Neural cell (in vitro differentiated cells): ENCODE data around the gene MREG. TPM values are rescaled to one million over a fixed set of nuclear protein-coding genes. Genes with fewer than 3 reads are reported as not detected.

Experiments
- H2AFZ ChIP-seq: fragments of 200-600, 300-800 bp; sonication (generic), shearing (Covaris generic); 2 replicates; pipeline ENCODE4 v1.6.0; 2014; ENCODE audit warnings: low read depth, mild to moderate bottlenecking, antibody characterized with exemption, low read length, moderate library complexity
- H3F3A ChIP-seq: fragments of 200-600 bp; shearing (Covaris generic); 2 replicates; pipeline ENCODE4 v1.6.1; 2016; ENCODE audit warnings: mild to moderate bottlenecking, moderate library complexity, mixed read lengths, antibody characterized with exemption, low read length; ENCODE audit not compliant: insufficient read depth, poor library complexity, severe bottlenecking
- H3K27ac ChIP-seq: fragments of 200-600, 300-800 bp; sonication (generic), shearing (Covaris generic); 2 replicates; pipeline ENCODE4 v1.5.1; 2014; ENCODE audit warnings: mild to moderate bottlenecking, low read length, moderate library complexity
- H3K27me3 ChIP-seq: fragments of 300-800, 200-600 bp; sonication (generic), shearing (Covaris generic); 2 replicates; pipeline ENCODE4 v1.6.0; 2014; ENCODE audit warnings: mild to moderate bottlenecking, low read depth, low read length, moderate library complexity; ENCODE audit not compliant: insufficient read depth
- H3K36me3 ChIP-seq: fragments of 300-800, 200-600 bp; sonication (generic), shearing (Covaris generic); 2 replicates; pipeline ENCODE4 v1.5.1; 2014; ENCODE audit warnings: mild to moderate bottlenecking, antibody characterized with exemption, low read length, moderate library complexity; ENCODE audit not compliant: insufficient read depth
- H3K4me2 ChIP-seq: fragments of 300-800, 200-600 bp; sonication (generic), shearing (Covaris generic); 2 replicates; pipeline ENCODE4 v1.6.0; 2014; ENCODE audit warnings: mild to moderate bottlenecking, low read length
- H3K4me3 ChIP-seq: fragments of 300-800, 200-600 bp; sonication (generic), shearing (Covaris generic); 2 replicates; pipeline ENCODE4 v1.5.1; 2014; ENCODE audit warnings: mild to moderate bottlenecking, low read length, moderate library complexity
- H3K79me2 ChIP-seq: fragments of 200-600 bp; shearing (Covaris generic); replicated peaks from 2 replicates; pipeline ENCODE4 v1.6.0; 2014; ENCODE audit warnings: mild to moderate bottlenecking, low read length, moderate library complexity; ENCODE audit not compliant: insufficient read depth
- H3K9ac ChIP-seq: fragments of 300-800, 200-600 bp; sonication (generic), shearing (Covaris generic); 2 replicates; pipeline ENCODE4 v1.6.1; 2016; ENCODE audit warnings: mild to moderate bottlenecking, low read length, mixed read lengths
- H3K9me2 ChIP-seq: fragments of 200-600 bp; shearing (Covaris generic); 2 replicates; pipeline ENCODE4 v1.6.1; 2016; ENCODE audit warnings: mild to moderate bottlenecking, low read length, mixed read lengths; ENCODE audit not compliant: insufficient read depth
- H3K9me3 ChIP-seq: fragments of 200-600, 300-800 bp; sonication (generic), shearing (Covaris generic); 2 replicates; pipeline ENCODE4 v1.6.1; 2016; ENCODE audit warnings: mild to moderate bottlenecking, mixed run types, low read length, moderate library complexity, mixed read lengths
- H4K20me1 ChIP-seq: fragments of 200-600 bp; shearing (Covaris generic); 2 replicates; pipeline ENCODE4 v1.6.1; 2016; ENCODE audit warnings: mild to moderate bottlenecking, mixed run types; ENCODE audit not compliant: insufficient read depth
- CTCF ChIP-seq: fragments of 450-650 bp; IDR thresholded peaks from 2 replicates; pipeline ENCODE4 v1.5.1; 2014; ENCODE audit warnings: antibody characterized with exemption, mild to moderate bottlenecking, moderate library complexity; ENCODE audit not compliant: poor library complexity, severe bottlenecking
- EP300 ChIP-seq: fragments of 450-650 bp; conservative IDR thresholded peaks from 2 replicates; pipeline ENCODE4 v1.6.1; 2014; ENCODE audit warnings: antibody characterized with exemption, mild to moderate bottlenecking, moderate library complexity; ENCODE audit not compliant: poor library complexity, severe bottlenecking
- EZH2 ChIP-seq: fragments of 200-600, 300-800 bp; shearing (Covaris generic), sonication (generic); IDR thresholded peaks from 2 replicates; pipeline ENCODE4 v1.6.1; 2014; ENCODE audit warnings: antibody characterized with exemption, low read length, borderline replicate concordance, mild to moderate bottlenecking; ENCODE audit not compliant: insufficient read depth, poor library complexity, severe bottlenecking
- MXI1 ChIP-seq: fragments of 450-650 bp; conservative IDR thresholded peaks from 2 replicates; pipeline ENCODE4 v1.6.1; 2014; ENCODE audit warnings: antibody characterized with exemption, mild to moderate bottlenecking; ENCODE audit not compliant: poor library complexity, severe bottlenecking
- POLR2AphosphoS5 ChIP-seq: IDR thresholded peaks from 2 replicates; pipeline ENCODE4 v1.6.1; 2012
- RAD21 ChIP-seq: fragments of 450-650 bp; conservative IDR thresholded peaks from 2 replicates; pipeline ENCODE4 v1.6.1; 2014; ENCODE audit warnings: antibody characterized with exemption, mild to moderate bottlenecking, moderate library complexity
- SMC3 ChIP-seq: fragments of 450-650 bp; conservative IDR thresholded peaks from 2 replicates; pipeline ENCODE4 v1.6.1; 2014; ENCODE audit warnings: antibody characterized with exemption, mild to moderate bottlenecking, moderate library complexity; ENCODE audit not compliant: poor library complexity
- TAF1 ChIP-seq: IDR thresholded peaks from 2 replicates; pipeline ENCODE4 v1.6.1; 2012; ENCODE audit warnings: low read depth
- polyA plus RNA-seq: library from polyadenylated mRNA; depleted of rRNA; stranded (reverse); fragments of >200 nt; gene quantifications from 2 replicates; pipeline ENCODE4 v1.2.3, GENCODE V29; 2014
- TF ChIP-seq, protein P1 (sequence below): IDR thresholded peaks from 2 replicates; pipeline ENCODE4 v1.6.1; 2012; ENCODE audit warnings: borderline replicate concordance

MREG gene
- polyA plus RNA-seq, 1 donor from 2014 or later: 9.1 TPM

GRCh38 chr2:215901796-215902195 lies 111.6 kb downstream of the MREG start:
- Histone ChIP-seq H3K79me2 (no peaks in the 10 kb centered on the region), H3K27ac (no peak overlapping the region), H3K9me2 (no peaks in the 10 kb centered on the region), H3K4me3 (no peak overlapping the region), H3K9me3 (no peaks in the 10 kb centered on the region), H4K20me1 (no peaks in the 10 kb centered on the region), H3K4me2 (no peak overlapping the region), H2AFZ (no peak overlapping the region), H3K9ac (no peak overlapping the region), H3F3A (no peaks in the 10 kb centered on the region), H3K27me3 (no peaks in the 10 kb centered on the region), H3K36me3 (no peaks in the 10 kb centered on the region)
- TF ChIP-seq EZH2 (no peak), RAD21 (no peak), EP300 (no peak), CTCF (no peak), MXI1 (no peak), SMC3 (no peak), TAF1 (no peak), POLR2AphosphoS5 (no peak)
- TF ChIP-seq, protein P1, sequence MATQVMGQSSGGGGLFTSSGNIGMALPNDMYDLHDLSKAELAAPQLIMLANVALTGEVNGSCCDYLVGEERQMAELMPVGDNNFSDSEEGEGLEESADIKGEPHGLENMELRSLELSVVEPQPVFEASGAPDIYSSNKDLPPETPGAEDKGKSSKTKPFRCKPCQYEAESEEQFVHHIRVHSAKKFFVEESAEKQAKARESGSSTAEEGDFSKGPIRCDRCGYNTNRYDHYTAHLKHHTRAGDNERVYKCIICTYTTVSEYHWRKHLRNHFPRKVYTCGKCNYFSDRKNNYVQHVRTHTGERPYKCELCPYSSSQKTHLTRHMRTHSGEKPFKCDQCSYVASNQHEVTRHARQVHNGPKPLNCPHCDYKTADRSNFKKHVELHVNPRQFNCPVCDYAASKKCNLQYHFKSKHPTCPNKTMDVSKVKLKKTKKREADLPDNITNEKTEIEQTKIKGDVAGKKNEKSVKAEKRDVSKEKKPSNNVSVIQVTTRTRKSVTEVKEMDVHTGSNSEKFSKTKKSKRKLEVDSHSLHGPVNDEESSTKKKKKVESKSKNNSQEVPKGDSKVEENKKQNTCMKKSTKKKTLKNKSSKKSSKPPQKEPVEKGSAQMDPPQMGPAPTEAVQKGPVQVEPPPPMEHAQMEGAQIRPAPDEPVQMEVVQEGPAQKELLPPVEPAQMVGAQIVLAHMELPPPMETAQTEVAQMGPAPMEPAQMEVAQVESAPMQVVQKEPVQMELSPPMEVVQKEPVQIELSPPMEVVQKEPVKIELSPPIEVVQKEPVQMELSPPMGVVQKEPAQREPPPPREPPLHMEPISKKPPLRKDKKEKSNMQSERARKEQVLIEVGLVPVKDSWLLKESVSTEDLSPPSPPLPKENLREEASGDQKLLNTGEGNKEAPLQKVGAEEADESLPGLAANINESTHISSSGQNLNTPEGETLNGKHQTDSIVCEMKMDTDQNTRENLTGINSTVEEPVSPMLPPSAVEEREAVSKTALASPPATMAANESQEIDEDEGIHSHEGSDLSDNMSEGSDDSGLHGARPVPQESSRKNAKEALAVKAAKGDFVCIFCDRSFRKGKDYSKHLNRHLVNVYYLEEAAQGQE: no peak

GRCh38 chr2:215900843-215901242 lies 112.5 kb downstream of the MREG start:
- Histone ChIP-seq H3K9me3 (no peaks in the 10 kb centered on the region), H3K79me2 (no peaks in the 10 kb centered on the region), H3K4me3 (no peak overlapping the region), H3K36me3 (no peaks in the 10 kb centered on the region), H3K27me3 (no peaks in the 10 kb centered on the region), H3K4me2 (no peak overlapping the region), H3K27ac (no peak overlapping the region), H3K9me2 (no peaks in the 10 kb centered on the region), H2AFZ (no peak overlapping the region), H3F3A (no peaks in the 10 kb centered on the region), H3K9ac (no peak overlapping the region), H4K20me1 (no peaks in the 10 kb centered on the region)
- TF ChIP-seq RAD21 (no peak), EP300 (no peak), MXI1 (no peak), TAF1 (no peak), SMC3 (no peak), POLR2AphosphoS5 (no peak), CTCF (no peak), EZH2 (no peak)
- TF ChIP-seq, protein P1: no peak
